NOMO-1 (cell line): ENCODE results near the gene CACNA1C.

Source experiments
- DNase-seq, 2 experiments: peaks; one replicate each; lab custom pipeline; 2025; ENCODE audit not compliant: unreplicated experiment in 2 of 2; lab: John Stamatoyannopoulos, UW

The CACNA1C gene

DNA sequence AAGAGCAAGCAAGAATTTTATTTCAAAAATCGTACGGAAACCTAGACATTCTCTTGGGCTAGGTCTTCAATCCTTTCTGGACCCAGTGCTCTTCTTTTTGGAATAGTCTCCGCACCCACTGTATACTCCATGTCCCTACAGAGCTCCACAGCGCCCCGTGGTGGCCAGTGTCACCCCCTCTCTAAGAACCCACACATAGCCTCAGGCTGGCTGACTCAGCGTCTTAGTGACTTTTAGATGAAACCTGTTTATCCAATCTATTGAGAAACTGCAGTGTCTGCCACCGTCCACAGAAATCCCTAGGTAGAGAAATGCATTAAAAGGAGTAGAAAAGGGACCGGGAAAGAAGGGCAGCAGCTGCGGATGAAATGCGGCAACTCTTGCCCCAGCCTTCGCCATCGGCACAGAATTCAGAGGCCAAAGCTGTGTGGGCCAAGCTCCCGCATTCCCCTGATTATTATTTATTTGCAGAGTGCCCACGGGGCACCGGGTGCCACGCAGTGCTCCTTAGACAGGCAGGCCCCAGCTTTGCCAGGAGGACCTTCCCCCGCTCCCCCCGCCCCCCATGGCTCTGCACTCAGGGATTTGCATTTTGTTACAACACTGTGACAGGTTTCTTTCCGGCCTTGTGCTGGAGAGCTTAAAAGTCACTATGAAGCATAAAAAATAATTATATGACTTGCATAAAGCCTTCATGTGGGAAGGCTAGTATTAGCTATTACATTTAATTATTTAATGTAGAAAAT, 571.9 kb downstream of the CACNA1C start:
- no peak for DNase-seq

GRCh38 chr12:2625289-2625612, 572.5 kb downstream of the CACNA1C start:
- DNase-seq, result no peak

- no peak for DNase-seq
Observed at GRCh38 chr12:2627076-2627834, 574.5 kb downstream of the CACNA1C start.

- no peak for DNase-seq
Observed at GRCh38 chr12:2627835-2628191, 575.0 kb downstream of the CACNA1C start.

DNA sequence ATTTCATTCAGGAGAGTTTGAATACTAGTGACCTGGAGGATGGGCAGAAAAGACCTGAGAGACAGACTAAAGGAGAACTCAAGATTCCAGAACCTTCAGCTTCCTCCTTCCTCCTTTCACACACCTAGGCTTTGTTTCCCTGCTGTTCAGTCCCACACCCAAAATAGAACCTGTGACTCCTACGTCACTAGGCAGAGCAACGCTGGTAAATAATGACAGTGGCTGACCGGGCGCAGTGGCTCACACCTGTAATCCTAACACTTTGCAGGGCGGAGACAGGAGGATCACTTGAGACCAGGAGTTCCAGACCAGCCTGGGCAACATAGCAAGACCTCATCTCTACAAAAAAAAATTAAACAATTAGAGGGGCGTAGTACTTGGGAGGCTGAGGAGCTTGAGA, 575.6 kb downstream of the CACNA1C start:
- DNase-seq, result no peak

- DNase-seq, result no peak
Observed at GRCh38 chr12:2629051-2629450, 576.3 kb downstream of the CACNA1C start.

- no peak for DNase-seq
Observed at GRCh38 chr12:2631653-2632350, 579.0 kb downstream of the CACNA1C start.

- DNase-seq, result no peak
Observed at GRCh38 chr12:2633176-2633824, 580.5 kb downstream of the CACNA1C start.

DNA sequence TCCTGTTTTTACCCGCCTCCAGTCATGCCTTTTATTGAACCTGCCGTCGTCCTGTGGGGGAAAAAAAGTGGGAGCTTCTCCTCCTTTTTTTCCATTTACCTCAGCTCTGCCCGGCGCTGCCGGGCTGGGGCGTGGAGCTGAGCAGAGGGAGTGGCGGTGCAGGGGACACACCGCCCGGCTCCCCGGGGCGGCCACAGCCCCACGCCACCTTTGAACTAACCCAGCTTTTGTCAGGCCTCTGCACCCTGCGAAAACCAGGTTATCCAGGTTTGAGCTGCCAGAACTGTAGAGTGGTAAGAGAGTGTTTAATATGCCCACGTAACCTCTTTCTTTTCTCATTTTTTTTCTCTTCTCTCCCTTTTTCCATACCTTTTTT, 581.0 kb downstream of the CACNA1C start:
- no peak for DNase-seq

GRCh38 chr12:2634471-2634870, 581.7 kb downstream of the CACNA1C start:
- no peak for DNase-seq

DNA sequence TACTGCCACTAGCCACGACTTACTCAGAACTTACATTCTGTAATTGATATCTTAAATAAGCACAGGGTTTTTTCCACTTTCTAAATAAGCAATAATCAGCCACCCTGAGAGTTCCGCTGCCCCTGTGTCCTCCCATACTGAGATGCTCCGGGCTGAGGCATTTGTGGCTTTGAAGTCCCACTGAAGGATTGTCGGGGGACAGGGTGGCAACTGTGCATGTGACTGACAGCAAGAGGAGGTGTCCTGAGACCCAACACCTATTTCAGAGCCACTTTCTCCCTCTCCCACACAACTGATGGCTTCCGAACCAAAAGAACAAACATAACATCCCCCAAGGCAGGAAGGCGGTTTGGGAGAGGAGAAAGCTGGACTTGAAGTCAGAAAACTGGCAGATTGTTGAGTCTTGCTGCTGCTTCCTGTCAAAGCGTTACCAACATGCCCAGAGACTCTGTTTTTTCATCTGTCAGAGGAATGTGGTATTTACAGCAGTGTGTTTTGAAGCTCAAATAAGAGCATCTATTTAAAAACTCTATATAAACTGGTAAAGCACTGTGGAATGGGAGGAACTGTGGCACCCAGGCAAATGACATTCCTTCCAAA, 584.1 kb downstream of the CACNA1C start:
- DNase-seq, result no peak

GRCh38 chr12:2637371-2637770, 584.6 kb downstream of the CACNA1C start:
- no peak for DNase-seq

- no peak for DNase-seq
Observed at GRCh38 chr12:2638273-2639019, 585.7 kb downstream of the CACNA1C start.

- DNase-seq, result no peak
Observed at GRCh38 chr12:2639020-2639298, 586.2 kb downstream of the CACNA1C start.

- DNase-seq, result no peak
Observed at GRCh38 chr12:2640281-2640680, 587.5 kb downstream of the CACNA1C start.

DNA sequence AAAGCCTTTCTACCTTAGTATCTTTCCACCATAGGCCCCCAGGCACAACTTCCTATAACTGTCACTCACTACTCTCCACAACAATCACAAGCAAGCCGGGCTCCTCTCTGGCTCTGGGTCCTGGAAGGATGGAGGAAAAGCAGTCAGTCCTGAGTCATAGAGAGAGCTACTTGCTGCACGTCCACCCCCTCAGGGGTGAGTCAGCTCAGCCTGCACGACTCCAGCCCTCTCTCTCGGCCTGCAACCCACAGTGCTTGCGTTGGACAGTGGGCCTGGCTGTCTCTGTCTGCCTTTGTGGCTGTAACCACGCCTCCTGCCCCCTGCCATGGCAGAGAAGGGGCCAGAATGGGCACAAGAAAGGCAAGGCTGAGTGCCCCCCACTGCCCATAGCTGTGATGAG, 587.9 kb downstream of the CACNA1C start:
- DNase-seq, result no peak

DNA sequence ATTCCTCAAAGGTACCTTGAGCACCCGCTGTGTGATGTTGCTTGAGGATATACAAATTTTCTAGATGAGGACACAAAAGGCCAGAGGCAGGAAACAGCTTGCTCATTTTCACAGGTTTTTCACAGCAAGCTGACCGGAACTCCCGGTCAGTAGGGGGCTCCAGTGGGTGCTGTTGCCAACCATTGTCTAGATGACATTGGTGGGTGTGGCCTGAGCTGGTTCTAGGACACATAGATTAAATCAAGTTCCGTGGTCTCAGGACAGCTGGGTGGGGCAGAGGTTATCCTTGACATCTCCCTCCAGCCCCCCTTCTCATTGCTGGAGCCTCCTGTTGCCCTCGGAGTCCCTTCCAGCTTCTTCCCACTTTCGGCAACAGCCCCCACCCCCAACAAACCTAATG, 588.4 kb downstream of the CACNA1C start:
- no peak for DNase-seq

- DNase-seq, result no peak
Observed at GRCh38 chr12:2641761-2642160, 589.0 kb downstream of the CACNA1C start.

DNA sequence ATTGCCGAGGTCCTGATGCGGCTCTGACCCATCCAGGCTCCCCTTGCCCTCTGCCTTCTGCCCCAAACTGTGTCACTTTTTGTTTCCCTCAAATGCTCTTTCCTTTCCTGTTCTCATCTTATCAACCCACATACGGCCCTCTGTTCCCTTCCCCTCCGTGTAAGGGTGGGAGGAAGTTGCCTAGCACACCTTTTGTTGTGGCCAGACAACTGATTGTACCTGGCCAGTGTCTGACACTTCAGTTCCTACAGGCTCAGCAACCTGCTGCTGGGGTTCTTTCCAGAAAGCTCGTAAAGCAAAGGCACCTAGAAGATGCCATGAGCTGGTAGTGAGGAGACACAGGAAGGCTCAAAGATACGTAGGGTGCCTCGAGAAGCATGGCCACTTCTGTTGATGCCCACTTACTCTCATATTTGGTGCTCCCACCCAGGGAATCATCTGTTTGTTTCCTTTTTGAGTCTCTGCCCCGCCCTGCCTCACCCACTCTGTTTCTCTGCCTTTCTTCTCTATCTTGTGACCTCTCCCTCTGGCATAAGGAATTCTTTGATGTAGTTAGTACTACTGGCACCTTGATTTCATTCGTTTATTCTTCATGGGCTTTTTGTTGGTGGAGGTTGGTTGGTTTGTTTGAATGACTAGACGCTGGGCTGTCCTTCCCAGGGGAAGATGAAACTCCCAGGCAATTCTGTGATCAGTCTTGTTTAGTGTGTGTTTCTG, 589.5 kb downstream of the CACNA1C start:
- DNase-seq, result no peak

GRCh38 chr12:2642896-2643425, 590.2 kb downstream of the CACNA1C start:
- DNase-seq, result no peak
